K562 (cell line): Measurements from ENCODE around the gene HOXB4. TPM values are rescaled to one million over a fixed set of nuclear protein-coding genes. Genes with fewer than 3 reads are reported as not detected.

Experiments
- BDP1 ChIP-seq: IDR thresholded peaks from 3 replicates; pipeline ENCODE4 v1.6.1; 2011; ENCODE audit not compliant: insufficient read length, insufficient read depth
- CBFB ChIP-seq: sonication (generic); formaldehyde crosslinking; IDR thresholded peaks from 2 replicates; pipeline ENCODE4 v1.4.0; 2020; ENCODE audit warnings: mild to moderate bottlenecking, missing genetic modification reagents
- EP300 ChIP-seq: IDR thresholded peaks from 2 replicates; pipeline ENCODE4 v1.6.1; 2012; ENCODE audit warnings: low read length, improper control_type of control experiment
- FOXO4 ChIP-seq: fragments of 450-650 bp; formaldehyde crosslinking; IDR thresholded peaks from 2 replicates; pipeline ENCODE4 v1.4.0; 2020; ENCODE audit warnings: mild to moderate bottlenecking, moderate library complexity
- KDM4B ChIP-seq, 2 experiments: fragments of 450-650 bp in 1 of 2; sonication (generic) in 1 of 2; IDR thresholded peaks; 2 replicates each; pipeline ENCODE4 v1.6.1; 2016 to 2017; ENCODE audit warnings: borderline replicate concordance in 2 of 2, antibody characterized with exemption in 1 of 2, low read depth in 1 of 2, mild to moderate bottlenecking in 1 of 2
- MEIS2 ChIP-seq: fragments of 450-650 bp; IDR thresholded peaks from 2 replicates; pipeline ENCODE4 v1.6.1; 2014; ENCODE audit warnings: mild to moderate bottlenecking; ENCODE audit not compliant: partially characterized antibody
- PHF8 ChIP-seq: fragments of 200-600 bp; sonication (generic); IDR thresholded peaks from 2 replicates; pipeline ENCODE4 v1.6.1; 2012; ENCODE audit warnings: mixed run types, mild to moderate bottlenecking, inconsistent platforms, low read length, moderate library complexity, borderline replicate concordance
- POLR2B ChIP-seq: fragments of 450-650 bp; IDR thresholded peaks from 2 replicates; pipeline ENCODE4 v1.6.1; 2018; ENCODE audit warnings: low read depth; ENCODE audit not compliant: partially characterized antibody
- TRIM25 ChIP-seq: fragments of 450-650 bp; IDR thresholded peaks from 2 replicates; pipeline ENCODE4 v1.7.0; 2016; ENCODE audit warnings: borderline replicate concordance
- ZNF354B ChIP-seq: fragments of 250-450 bp; sonication (Bioruptor Pico); IDR thresholded peaks from 2 replicates; pipeline ENCODE4 v1.4.0; 2020
- polyA plus RNA-seq, 8 experiments: library from polyadenylated mRNA; depleted of rRNA in 4 of 8; stranded (reverse) in 5 of 8; unstranded in 3 of 8; fragments of >200 nt; fragmentation: Nextera tagmentation in 2 of 8; fragmentation: Illumina TruSeq in 1 of 8; extraction: Ambion mirVana in 2 of 8; extraction: Trizol in 1 of 8; gene quantifications; 2 replicates each; pipeline versions ENCODE4 v1.2.1 to v1.2.3, GENCODE V29; 2011 to 2014; ENCODE audit warnings: inconsistent platforms in 1 of 8, missing spikeins in 1 of 8
- total RNA-seq, 7 experiments: library from RNA; depleted of rRNA in 6 of 7; stranded (reverse); fragments of >200 nt in 6 of 7; fragmentation: Illumina TruSeq in 2 of 7; extraction: Trizol in 2 of 7; gene quantifications; 2 replicates each; pipeline versions ENCODE4 v1.2.1 to v1.2.3, GENCODE V29; 2011 to 2021; ENCODE audit warnings: low replicate concordance in 1 of 7
- TF ChIP-seq, protein P1 (sequence below), 2 experiments: fragments of 450-650 bp in 1 of 2; IDR thresholded peaks; 2 replicates each; pipeline ENCODE4 v1.6.1; 2011 to 2017; ENCODE audit warnings: low read depth in 2 of 2, antibody characterized with exemption in 1 of 2, borderline replicate concordance in 1 of 2, low read length in 1 of 2, mild to moderate bottlenecking in 1 of 2, mixed read lengths in 1 of 2; ENCODE audit not compliant: control insufficient read depth in 1 of 2
- TF ChIP-seq, protein P2 (sequence below): IDR thresholded peaks from 3 replicates; pipeline ENCODE4 v1.6.1; 2011; ENCODE audit warnings: borderline replicate concordance, mild to moderate bottlenecking, moderate library complexity; ENCODE audit not compliant: insufficient read length; ENCODE audit errors: extremely low read depth

HOXB4 gene
- total and polyA plus RNA-seq, 9 of the 15 experiments (the other 6 are each of a cell fraction or from before 2014, with no cell fraction given), result 1.6 to 34.9 (median 14.9) TPM

DNA sequence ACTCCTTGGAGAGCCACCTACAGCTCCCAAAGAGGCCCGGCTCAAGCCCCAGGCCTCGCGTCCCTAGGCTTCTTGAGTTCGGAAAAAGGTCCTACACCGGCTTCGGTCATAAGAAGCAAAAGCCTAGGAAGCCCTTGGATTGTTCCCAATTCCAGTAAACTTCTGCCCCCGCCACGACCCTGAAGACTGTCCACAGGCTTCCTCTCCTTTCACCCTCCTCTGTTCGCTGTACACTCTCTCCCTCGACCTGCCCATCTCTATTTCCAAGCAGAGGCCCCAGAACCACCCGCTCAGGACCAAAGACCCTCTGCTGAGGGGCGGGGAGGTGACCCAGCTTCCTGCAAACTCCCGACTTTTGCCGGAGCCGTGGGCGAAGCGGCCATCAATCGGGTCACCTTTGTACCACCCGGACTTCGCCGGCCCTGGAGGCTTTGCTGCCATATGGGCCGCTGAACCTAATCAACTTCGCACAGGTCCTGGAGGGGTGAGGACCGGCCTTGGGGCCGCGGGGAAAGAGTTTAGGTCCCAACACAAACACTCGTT lies 36.0 kb downstream of the HOXB4 start (continued):
- no peak for TF ChIP-seq TRIM25
- no peak for TF ChIP-seq BDP1
- no peak for TF ChIP-seq MEIS2
- peak; percentile 29; the same call in 1 of the 2 replicates for TF ChIP-seq PHF8
- no peak for TF ChIP-seq POLR2B
- TF ChIP-seq, protein P1, sequence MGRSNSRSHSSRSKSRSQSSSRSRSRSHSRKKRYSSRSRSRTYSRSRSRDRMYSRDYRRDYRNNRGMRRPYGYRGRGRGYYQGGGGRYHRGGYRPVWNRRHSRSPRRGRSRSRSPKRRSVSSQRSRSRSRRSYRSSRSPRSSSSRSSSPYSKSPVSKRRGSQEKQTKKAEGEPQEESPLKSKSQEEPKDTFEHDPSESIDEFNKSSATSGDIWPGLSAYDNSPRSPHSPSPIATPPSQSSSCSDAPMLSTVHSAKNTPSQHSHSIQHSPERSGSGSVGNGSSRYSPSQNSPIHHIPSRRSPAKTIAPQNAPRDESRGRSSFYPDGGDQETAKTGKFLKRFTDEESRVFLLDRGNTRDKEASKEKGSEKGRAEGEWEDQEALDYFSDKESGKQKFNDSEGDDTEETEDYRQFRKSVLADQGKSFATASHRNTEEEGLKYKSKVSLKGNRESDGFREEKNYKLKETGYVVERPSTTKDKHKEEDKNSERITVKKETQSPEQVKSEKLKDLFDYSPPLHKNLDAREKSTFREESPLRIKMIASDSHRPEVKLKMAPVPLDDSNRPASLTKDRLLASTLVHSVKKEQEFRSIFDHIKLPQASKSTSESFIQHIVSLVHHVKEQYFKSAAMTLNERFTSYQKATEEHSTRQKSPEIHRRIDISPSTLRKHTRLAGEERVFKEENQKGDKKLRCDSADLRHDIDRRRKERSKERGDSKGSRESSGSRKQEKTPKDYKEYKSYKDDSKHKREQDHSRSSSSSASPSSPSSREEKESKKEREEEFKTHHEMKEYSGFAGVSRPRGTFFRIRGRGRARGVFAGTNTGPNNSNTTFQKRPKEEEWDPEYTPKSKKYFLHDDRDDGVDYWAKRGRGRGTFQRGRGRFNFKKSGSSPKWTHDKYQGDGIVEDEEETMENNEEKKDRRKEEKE (IDR thresholded peaks at IDR 0.05; ENCODE audit: borderline replicate concordance in 1 of 2, control insufficient read depth in 1 of 2, low read depth in 2 of 2, low read length in 1 of 2), result no peak
- TF ChIP-seq EP300, result 0 out of 2 replicates have a peak, but pooled peaks have one; percentile 6
- TF ChIP-seq, protein P2, sequence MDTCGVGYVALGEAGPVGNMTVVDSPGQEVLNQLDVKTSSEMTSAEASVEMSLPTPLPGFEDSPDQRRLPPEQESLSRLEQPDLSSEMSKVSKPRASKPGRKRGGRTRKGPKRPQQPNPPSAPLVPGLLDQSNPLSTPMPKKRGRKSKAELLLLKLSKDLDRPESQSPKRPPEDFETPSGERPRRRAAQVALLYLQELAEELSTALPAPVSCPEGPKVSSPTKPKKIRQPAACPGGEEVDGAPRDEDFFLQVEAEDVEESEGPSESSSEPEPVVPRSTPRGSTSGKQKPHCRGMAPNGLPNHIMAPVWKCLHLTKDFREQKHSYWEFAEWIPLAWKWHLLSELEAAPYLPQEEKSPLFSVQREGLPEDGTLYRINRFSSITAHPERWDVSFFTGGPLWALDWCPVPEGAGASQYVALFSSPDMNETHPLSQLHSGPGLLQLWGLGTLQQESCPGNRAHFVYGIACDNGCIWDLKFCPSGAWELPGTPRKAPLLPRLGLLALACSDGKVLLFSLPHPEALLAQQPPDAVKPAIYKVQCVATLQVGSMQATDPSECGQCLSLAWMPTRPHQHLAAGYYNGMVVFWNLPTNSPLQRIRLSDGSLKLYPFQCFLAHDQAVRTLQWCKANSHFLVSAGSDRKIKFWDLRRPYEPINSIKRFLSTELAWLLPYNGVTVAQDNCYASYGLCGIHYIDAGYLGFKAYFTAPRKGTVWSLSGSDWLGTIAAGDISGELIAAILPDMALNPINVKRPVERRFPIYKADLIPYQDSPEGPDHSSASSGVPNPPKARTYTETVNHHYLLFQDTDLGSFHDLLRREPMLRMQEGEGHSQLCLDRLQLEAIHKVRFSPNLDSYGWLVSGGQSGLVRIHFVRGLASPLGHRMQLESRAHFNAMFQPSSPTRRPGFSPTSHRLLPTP, result no peak
- TF ChIP-seq KDM4B (IDR thresholded peaks at IDR 0.05; ENCODE audit: borderline replicate concordance in 2 of 2, low read depth in 1 of 2), result no peak
- no peak for TF ChIP-seq ZNF354B (CRISPR knock-in tag)
- no peak for TF ChIP-seq CBFB (CRISPR knock-in tag)
- TF ChIP-seq FOXO4 (CRISPR knock-in tag), result no peak
